Sigmoid colon (tissue), 7 donors: ENCODE measurements around the gene BCL2L2. TPM values are rescaled to one million over a fixed set of nuclear protein-coding genes. Genes with fewer than 3 reads are reported as not detected.

ENCODE experiments used
- DNase-seq: peaks from one replicate; pipeline ENCODE4 v3.0.0-alpha.2; 2019
- H3K27ac ChIP-seq, 4 donors: fragments of 200-600 bp; sonication (generic); one replicate each; pipeline ENCODE4 v1.5.1; 2016 to 2019; ENCODE audit warnings: mild to moderate bottlenecking in 1 of 4
- H3K27me3 ChIP-seq, 3 donors: fragments of 200-600 bp; sonication (generic); one replicate each; pipeline ENCODE4 v1.5.1; 2019; ENCODE audit warnings: mild to moderate bottlenecking in 1 of 3
- H3K36me3 ChIP-seq, 4 donors: fragments of 200-600 bp; sonication (generic); one replicate each; pipeline ENCODE4 v1.5.1; 2016 to 2019
- H3K4me1 ChIP-seq, 4 donors: fragments of 200-600 bp; sonication (generic); one replicate each; pipeline ENCODE4 v1.5.1; 2017 to 2019
- H3K4me3 ChIP-seq, 4 donors: fragments of 200-600 bp; sonication (generic); one replicate each; pipeline ENCODE4 v1.5.1; 2017 to 2019; ENCODE audit warnings: mild to moderate bottlenecking in 2 of 4, moderate library complexity in 1 of 4
- H3K9me3 ChIP-seq, 4 donors: fragments of 200-600 bp in 3 of 4; sonication (generic) in 3 of 4; one replicate each; pipeline versions ENCODE4 v1.5.1 to v1.6.1; 2013 to 2019
- CTCF ChIP-seq, 4 experiments: fragments of 450-650 bp in 3 of 4; fragments of 200-600 bp in 1 of 4; IDR thresholded peaks; one replicate each; pipeline ENCODE4 v1.5.1; 2016 to 2019; ENCODE audit warnings: antibody characterized with exemption in 4 of 4, mild to moderate bottlenecking in 3 of 4, moderate library complexity in 2 of 4
- EP300 ChIP-seq, 4 donors: sonication (generic); formaldehyde crosslinking; IDR thresholded peaks; one replicate each; pipeline ENCODE4 v1.6.1; 2017; ENCODE audit warnings: antibody characterized with exemption in 4 of 4
- POLR2A ChIP-seq, 2 donors: fragments of 450-650 bp; IDR thresholded peaks; one replicate each; pipeline ENCODE4 v1.6.1; 2016; ENCODE audit warnings: antibody characterized with exemption in 2 of 2, mild to moderate bottlenecking in 2 of 2, moderate library complexity in 2 of 2
- POLR2AphosphoS5 ChIP-seq, 4 donors: sonication (generic); formaldehyde crosslinking; IDR thresholded peaks; one replicate each; pipeline ENCODE4 v1.6.1; 2017; ENCODE audit warnings: antibody characterized with exemption in 4 of 4
- WGBS, 2 donors: extraction: QIAGEN DNeasy Blood & Tissue Kit; methylation state at CpG; one replicate each; pipeline ENCODE4 v1.1.7; 2013; 5-methylcytosine and 5-hydroxymethylcytosine counted together
- intact Hi-C: fragments of 100-400 bp; cut with DNase I; formaldehyde crosslinking; loops from one replicate; pipeline ENCODE4 v1.15.1; 2023
- polyA plus RNA-seq, 3 donors: library from polyadenylated mRNA; stranded (reverse); fragments of 200-250 nt; gene quantifications; one replicate each; pipeline ENCODE4 v1.2.3, GENCODE V29; 2013
- total RNA-seq, 4 donors: library from RNA; depleted of rRNA; stranded (reverse); fragments of >200 nt; gene quantifications; one replicate each; pipeline ENCODE4 v1.1.0, GENCODE V29; 2016
- donor health status: healthy with polysubstance abuse.
- donor health status: Bipolar disorder and iron deficiency.
- donor health status: healthy.

BCL2L2 gene
- total and polyA plus RNA-seq, 7 donors = 57.0 to 118 (median 75.9) TPM

- Histone ChIP-seq H3K4me3 (peak within 1 kb of the TSS; percentile 56 to 94 (median 71)), H3K9me3 (no peaks in the 10 kb centered on the region), H3K27me3 (no peaks in the 10 kb centered on the region), H3K4me1 (peaks cover 0 to 40% (median 35%) of the 10 kb centered on the region in 4 donors), H3K27ac (peak within 1 kb of the TSS; percentile 92 to 100 (median 100)), H3K36me3 (peaks cover 0 to 10% (median 0%) of the 10 kb centered on the region in 4 donors)
- DNase-seq = peak; percentile 88
- 1 to 2% methylated on average over 81 of the region's 81 CpGs for WGBS, 2 donors
- intact Hi-C loops = loop anchor here (10.0 kb wide), 3 partner anchors 208 to 842 kb away; partner anchors contain the start of genes ACIN1, C14orf119, EMC9 and PRMT5
- TF ChIP-seq CTCF (IDR thresholded peaks at IDR 0.05) = no peak
- TF ChIP-seq EP300 (IDR thresholded peaks at IDR 0.05) = no peak
- TF ChIP-seq POLR2AphosphoS5 (IDR thresholded peaks at IDR 0.05) = peak; percentile 38 to 70 (median 62)
- TF ChIP-seq POLR2A (IDR thresholded peaks at IDR 0.05) = peak in 1 of 2 donors; percentile 17
Observed at GRCh38 chr14:23302290-23303225, 4.1 kb upstream of the BCL2L2 start, which contains the start of gene PPP1R3E. Gene PPP1R3E (minus strand): TSS chr14:23302859. CDS start chr14:23302576, 283 bp downstream.

- WGBS, 2 donors = 6 to 27% methylated on average over 5 of the region's 5 CpGs
- no peak for DNase-seq
- Histone ChIP-seq H3K27ac (peak overlapping the region; percentile 86 to 90 (median 88)), H3K9me3 (no peaks in the 10 kb centered on the region), H3K4me1 (peaks cover 0 to 53% (median 49%) of the 10 kb centered on the region in 4 donors), H3K36me3 (peaks cover 0 to 35% (median 5%) of the 10 kb centered on the region in 4 donors), H3K27me3 (no peaks in the 10 kb centered on the region), H3K4me3 (peak overlapping the region; percentile 63 to 86 (median 78))
- TF ChIP-seq POLR2A (IDR thresholded peaks at IDR 0.05) (no peak), POLR2AphosphoS5 (IDR thresholded peaks at IDR 0.05) (no peak)
- intact Hi-C loops = loop anchor here (2.0 to 10.0 kb wide), 4 partner anchors 14 to 838 kb away; partner anchors contain the start of genes ACIN1, C14orf119, EMC9 and PABPN1
Observed at GRCh38 chr14:23307146-23307530, 505 bp downstream of the BCL2L2 start.

- peak overlapping the region; percentile 86 to 90 (median 88) for H3K27ac ChIP-seq
- intact Hi-C loops = loop anchor here (2.0 to 10.0 kb wide), 4 partner anchors 13 to 837 kb away; partner anchors contain the start of genes ACIN1, C14orf119, EMC9 and PABPN1
- TF ChIP-seq POLR2A (IDR thresholded peaks at IDR 0.05) (no peak), POLR2AphosphoS5 (IDR thresholded peaks at IDR 0.05) (no peak), CTCF (IDR thresholded peaks at IDR 0.05) (no peak), EP300 (IDR thresholded peaks at IDR 0.05) (no peak)
- no peaks in the 10 kb centered on the region for H3K9me3 ChIP-seq
- peaks cover 0 to 49% (median 44%) of the 10 kb centered on the region in 4 donors for H3K4me1 ChIP-seq
- DNase-seq = no peak
- H3K36me3 ChIP-seq = peaks cover 0 to 35% (median 5%) of the 10 kb centered on the region in 4 donors
- H3K4me3 ChIP-seq = peak overlapping the region in 3 of 4 donors; percentile 63 to 86 (median 77)
- no peaks in the 10 kb centered on the region for H3K27me3 ChIP-seq
- 90 to 93% methylated on average over 22 of the region's 22 CpGs for whole genome bisulfite sequencing, 2 donors
Observed at GRCh38 chr14:23307687-23308644, 1.3 kb downstream of the BCL2L2 start.

- intact Hi-C loops = loop anchor here (10.0 kb wide), 3 partner anchors 214 to 836 kb away; partner anchors contain the start of genes ACIN1, C14orf119, EMC9 and PRMT5
- TF ChIP-seq CTCF (IDR thresholded peaks at IDR 0.05) (no peak), POLR2A (IDR thresholded peaks at IDR 0.05) (no peak), POLR2AphosphoS5 (IDR thresholded peaks at IDR 0.05) (no peak), EP300 (IDR thresholded peaks at IDR 0.05) (no peak)
- no peak overlapping the region for H3K4me3 ChIP-seq
- no peaks in the 10 kb centered on the region for H3K27me3 ChIP-seq
- no peaks in the 10 kb centered on the region for H3K9me3 ChIP-seq
- 76 to 86% methylated on average over 17 of the region's 17 CpGs for WGBS, 2 donors
- H3K4me1 ChIP-seq = peaks cover 0 to 46% (median 40%) of the 10 kb centered on the region in 4 donors
- H3K36me3 ChIP-seq = peaks cover 0 to 35% (median 5%) of the 10 kb centered on the region in 4 donors
- DNase-seq = no peak
- peak overlapping the region in 1 of 4 donors; percentile 2 for H3K27ac ChIP-seq
Observed at GRCh38 chr14:23308721-23309445, 2.2 kb downstream of the BCL2L2 start.
